C4-2B (cell line): Measurements from ENCODE around the gene ARMC10.
"Not testable (repeated sequence)": the region's sequence is repeated elsewhere in the genome, so short reads cannot be mapped to it uniquely, and the experiment has no call there.

ENCODE experiments used
- H3K27ac ChIP-seq: fragments of 450-650 bp; 2 replicates; pipeline ENCODE4 v1.5.1; 2017
- CTCF ChIP-seq: fragments of 450-650 bp; conservative IDR thresholded peaks from 2 replicates; pipeline ENCODE4 v1.5.1; 2017; ENCODE audit warnings: mild to moderate bottlenecking
- ZFX ChIP-seq: fragments of 450-650 bp; IDR thresholded peaks from 2 replicates; pipeline ENCODE4 v1.6.1; 2017

ARMC10 gene

GRCh38 chr7:103083210-103083609 lies 8.3 kb downstream of the ARMC10 start:
- TF ChIP-seq CTCF (no peak), ZFX (no peak)
- no peak overlapping the region for H3K27ac ChIP-seq

GRCh38 chr7:103092321-103092720 lies 17.4 kb downstream of the ARMC10 start:
- H3K27ac ChIP-seq, result not testable (repeated sequence)

GRCh38 chr7:103093429-103093828 lies 18.5 kb downstream of the ARMC10 start:
- H3K27ac ChIP-seq, result no peak overlapping the region
- TF ChIP-seq CTCF, result no peak
- TF ChIP-seq ZFX, result no peak

GRCh38 chr7:103094102-103094501 lies 19.2 kb downstream of the ARMC10 start:
- TF ChIP-seq ZFX, result no peak
- TF ChIP-seq CTCF, result peak; percentile 36
- H3K27ac ChIP-seq, result no peak overlapping the region

- H3K27ac ChIP-seq, result not testable (repeated sequence)
Measured at GRCh38 chr7:103095558-103095957, 20.6 kb downstream of the ARMC10 start.

- TF ChIP-seq CTCF (no peak), ZFX (no peak)
- H3K27ac ChIP-seq, result no peak overlapping the region
Measured at GRCh38 chr7:103097041-103097440, 22.1 kb downstream of the ARMC10 start.

GRCh38 chr7:103100348-103100747 lies 25.4 kb downstream of the ARMC10 start:
- TF ChIP-seq ZFX, result no peak
- no peak for TF ChIP-seq CTCF
- H3K27ac ChIP-seq, result no peak overlapping the region

- TF ChIP-seq CTCF (no peak), ZFX (no peak)
- no peak overlapping the region for H3K27ac ChIP-seq
Measured at GRCh38 chr7:103101543-103101942, 26.6 kb downstream of the ARMC10 start.
